GM21367 (cell line): ENCODE results near the gene CNDP1.
A peak's percentile ranks its signal among the peaks of the same experiment; 100 is the strongest.
"Not testable (repeated sequence)": the region's sequence is repeated elsewhere in the genome, so short reads cannot be mapped to it uniquely, and the experiment has no call there.

ENCODE experiments used
- ATAC-seq: cut with Tn5 transposase; IDR thresholded peaks from one replicate; pipeline ENCODE4 v1.9.1; 2021; ENCODE audit not compliant: unreplicated experiment

Gene CNDP1

GRCh38 chr18:74520096-74520833 lies 14.0 kb upstream of the CNDP1 start:
- ATAC-seq = no peak

DNA sequence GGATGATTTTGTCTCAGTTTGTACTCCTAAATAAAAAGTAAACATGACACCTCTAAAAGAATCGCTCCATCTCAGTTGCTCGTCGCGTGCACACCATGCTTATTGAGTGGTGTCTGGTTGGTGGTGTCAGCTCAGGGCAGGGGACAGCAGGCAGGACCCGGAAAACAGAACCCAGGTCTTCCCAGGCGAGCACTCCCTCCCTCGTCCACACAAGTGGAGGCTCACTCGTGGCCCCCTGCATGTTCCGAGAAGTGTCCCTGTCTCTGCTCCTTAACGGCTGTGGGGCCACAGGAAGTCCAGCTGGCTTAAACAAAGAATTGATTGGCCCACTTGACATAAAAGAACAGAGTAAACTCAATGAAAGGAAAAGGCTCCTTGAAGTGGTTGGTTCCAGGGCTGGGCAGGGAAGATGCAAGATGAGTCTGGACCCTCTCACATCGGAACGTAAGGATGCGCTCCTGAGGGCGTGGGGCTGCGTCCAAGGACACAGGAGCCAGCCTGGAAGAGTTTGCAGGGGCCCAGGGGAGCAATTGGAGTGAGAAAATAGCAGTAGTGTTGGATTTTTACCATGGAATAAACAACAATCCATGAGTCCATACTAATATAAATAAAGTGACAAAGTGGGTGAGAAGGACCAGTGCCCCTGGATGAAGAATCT lies 13.1 kb upstream of the CNDP1 start:
- no peak for ATAC-seq

DNA sequence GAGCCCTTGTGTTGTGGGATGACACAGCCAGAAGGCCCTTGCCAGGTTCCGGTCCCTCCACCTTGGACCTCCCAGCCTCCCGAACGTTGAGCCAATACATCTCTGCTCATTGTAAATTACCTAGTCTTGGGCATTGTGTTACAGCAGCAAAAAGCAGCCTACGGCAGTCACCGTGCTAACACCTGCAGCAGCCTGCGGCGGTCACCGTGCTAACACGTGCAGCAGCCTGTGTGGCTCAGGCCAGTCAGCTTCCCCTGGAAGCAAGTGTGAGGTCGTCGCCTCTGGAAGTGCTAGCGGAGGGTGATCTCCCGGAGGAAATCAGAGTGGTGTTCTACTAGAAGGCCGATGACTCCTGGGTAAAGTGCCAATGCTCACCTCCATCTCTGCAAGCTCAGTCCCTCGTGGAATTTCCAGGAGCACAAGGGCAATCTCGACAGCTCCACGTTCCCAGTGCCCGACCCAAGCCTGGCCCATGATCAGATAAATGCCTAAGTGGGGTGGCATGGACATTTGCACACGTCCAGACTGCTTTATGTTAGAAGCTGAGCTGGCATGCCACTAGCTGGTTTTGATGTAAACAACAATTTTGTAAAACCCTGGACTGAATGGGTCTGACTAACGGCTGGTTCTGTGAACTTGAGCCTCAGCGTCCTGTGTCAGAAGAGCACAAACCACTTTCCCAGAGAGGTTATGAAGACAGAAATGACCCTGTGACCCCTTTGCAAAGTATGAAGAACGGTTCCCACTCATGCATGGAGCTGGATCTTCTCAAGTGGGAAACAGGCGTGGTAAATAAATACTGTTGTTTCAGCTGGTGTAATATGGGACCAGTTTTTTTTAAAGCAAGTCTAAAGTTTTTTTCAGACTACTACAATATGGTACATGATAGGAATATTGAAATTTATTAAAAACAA lies 11.4 kb upstream of the CNDP1 start:
- no peak for ATAC-seq

DNA sequence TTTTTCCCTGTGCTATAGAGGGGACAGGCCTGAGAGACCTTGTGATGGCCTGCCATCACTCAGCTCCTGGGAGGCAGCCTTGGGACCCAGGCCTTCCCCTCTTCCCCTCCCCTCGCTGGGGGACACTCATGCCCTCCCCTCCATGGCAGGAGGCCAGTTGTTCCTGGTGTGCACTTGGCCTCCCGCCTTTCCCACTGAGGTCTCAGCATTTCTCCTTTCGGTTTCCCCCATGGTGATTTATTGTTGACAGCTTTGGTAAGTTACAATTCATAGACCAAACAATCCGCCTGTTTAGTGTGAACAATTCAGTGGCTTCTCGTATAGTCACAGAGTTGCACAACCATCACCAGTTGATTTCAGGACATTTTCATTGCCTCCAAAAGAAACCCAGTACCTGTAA lies 10.2 kb upstream of the CNDP1 start:
- no peak for ATAC-seq

- not testable (repeated sequence) for ATAC-seq
Measured at GRCh38 chr18:74524915-74525314, 9.4 kb upstream of the CNDP1 start.

DNA sequence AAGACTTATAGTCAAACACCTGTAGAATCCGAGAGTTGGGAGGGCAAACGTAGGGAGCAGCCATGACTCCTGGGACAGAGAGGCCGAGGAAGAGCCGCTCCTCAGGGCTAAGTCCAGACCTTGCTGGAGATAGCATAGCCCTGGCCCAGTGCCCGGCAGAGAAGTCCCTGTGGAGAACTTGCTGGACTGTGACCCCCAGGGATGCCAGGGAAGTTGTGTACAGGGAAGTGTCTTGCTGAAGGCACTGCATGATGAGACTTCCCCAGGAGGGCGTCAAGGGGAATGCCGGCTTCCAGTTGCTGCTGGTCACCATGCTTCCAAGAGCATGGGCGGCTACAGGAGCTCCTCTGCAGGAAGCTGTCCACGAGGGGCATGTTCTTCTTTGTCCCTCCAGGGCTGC lies 8.6 kb upstream of the CNDP1 start:
- no peak for ATAC-seq

DNA sequence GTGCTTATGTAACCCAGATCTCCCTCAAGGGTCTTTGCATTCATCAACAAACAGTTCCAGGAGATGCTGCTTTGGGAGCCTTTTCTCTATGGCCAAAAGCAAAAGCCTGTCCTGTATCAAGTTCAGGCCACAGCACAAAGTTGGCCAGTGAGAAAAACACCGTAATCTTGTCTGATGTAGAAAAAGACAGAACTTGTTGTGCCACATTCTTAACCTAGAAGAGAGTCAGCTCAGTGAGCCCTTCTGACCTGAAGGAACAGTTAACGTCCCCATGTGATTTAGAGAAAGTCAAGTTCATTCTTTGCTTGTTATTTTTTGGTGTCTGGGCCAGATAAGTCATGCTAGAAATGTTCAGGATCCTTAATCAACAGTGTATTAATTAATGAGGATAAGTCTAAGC lies 7.8 kb upstream of the CNDP1 start:
- ATAC-seq = no peak

DNA sequence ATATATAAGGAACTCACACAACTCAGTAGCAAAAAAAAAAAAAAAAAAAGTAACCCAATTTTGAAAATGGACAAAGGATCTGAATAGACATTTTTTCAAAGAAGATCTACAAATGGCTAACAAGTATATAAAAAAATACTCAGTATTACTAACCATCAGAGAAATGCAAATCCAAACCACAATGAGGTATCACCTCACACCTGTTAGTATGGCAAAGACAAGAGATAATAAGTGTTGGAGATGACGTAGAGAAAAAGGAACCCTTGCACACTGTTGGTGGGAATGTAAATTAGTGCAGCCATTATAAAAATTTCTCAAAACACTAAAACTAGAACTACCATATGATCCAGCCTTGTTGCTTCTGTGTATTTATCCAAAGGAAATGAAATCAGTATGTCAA lies 5.8 kb upstream of the CNDP1 start:
- no peak for ATAC-seq

DNA sequence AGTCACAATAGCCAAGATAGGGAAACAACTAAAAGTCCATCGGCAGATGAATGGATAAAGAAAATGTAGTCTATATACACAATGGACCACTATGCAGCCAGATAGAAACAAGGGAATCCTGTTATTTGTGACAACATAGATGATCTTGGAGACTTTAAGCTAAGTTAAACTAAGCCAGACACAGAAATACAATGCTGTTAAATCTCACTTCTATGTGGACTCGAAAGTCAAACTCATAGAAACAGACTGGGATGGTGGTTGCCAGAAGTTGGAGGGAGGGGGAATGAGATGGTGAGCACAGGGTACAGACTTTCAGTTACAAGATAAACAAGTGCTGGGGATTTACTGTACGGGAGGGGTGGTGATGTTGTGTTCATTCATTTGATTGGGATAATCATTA lies 5.4 kb upstream of the CNDP1 start:
- ATAC-seq = no peak

DNA sequence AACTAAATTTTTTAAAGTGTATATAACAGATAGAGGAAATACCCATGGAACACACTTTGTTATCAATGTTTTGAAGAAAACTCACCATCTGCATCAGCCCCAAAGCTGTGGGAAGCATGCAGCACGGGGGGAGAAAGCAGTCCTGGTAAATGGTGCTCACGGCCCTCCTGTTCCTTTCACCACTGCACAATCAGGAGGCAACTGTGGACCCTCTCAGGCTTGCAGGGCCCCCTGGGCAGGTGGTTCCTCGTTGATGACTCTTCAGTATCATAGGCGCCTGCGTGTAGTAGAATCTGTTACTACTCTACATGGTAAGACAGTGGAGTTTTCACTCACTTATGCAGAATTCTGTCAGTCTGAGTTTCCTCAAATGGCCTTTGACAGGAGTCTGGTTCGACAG lies 4.9 kb upstream of the CNDP1 start:
- ATAC-seq = no peak

GRCh38 chr18:74529811-74530583 lies 4.3 kb upstream of the CNDP1 start:
- no peak for ATAC-seq

- ATAC-seq = no peak
Measured at GRCh38 chr18:74530584-74530862, 3.8 kb upstream of the CNDP1 start.

- no peak for ATAC-seq
Measured at GRCh38 chr18:74531043-74531442, 3.3 kb upstream of the CNDP1 start.

DNA sequence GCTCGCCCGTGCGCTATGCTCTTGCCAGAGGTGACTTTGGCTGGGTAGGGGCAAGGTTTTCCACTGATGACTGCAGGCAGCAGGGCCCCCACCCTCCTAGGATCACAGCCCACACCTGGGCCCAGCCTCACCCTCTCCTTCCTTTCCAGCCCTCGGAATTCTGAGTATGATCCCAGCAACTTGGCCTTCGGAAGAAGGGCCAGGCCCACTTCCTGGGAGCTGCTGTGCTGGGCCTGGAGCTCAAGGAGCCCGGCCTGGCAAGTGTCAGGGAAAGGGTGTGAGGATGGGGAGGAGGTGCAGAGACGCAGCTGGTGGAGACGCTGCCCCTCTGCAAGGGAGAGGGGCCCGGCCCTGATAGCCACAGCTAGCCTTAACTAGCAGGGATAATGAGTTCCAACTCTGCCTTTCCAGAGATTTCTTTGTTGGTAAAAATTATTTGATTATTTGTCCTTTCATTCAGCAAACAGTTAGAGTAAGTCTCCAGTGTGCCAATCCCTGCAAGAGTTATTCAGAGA lies 1.7 kb upstream of the CNDP1 start:
- ATAC-seq = no peak

DNA sequence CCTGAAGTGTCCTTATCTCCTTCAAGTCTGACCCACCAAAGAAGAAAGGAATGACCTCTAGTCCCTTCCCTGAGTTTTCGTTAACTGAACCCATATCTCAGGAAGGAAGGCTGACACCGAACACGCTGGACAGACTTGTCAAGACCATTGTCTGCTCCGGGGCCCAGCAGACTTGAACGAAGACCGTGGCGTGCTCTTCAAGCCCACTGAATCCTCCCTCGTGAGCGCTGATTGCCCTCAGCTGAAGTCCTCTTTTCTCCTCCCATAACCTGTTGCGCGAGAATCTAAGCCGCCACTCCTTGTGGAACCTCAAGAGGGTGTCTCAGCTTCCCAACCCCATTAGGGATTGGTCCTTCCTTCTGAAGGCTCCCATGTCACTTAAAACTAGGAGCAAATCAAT lies 634 bp upstream of the CNDP1 start:
- ATAC-seq = no peak

DNA sequence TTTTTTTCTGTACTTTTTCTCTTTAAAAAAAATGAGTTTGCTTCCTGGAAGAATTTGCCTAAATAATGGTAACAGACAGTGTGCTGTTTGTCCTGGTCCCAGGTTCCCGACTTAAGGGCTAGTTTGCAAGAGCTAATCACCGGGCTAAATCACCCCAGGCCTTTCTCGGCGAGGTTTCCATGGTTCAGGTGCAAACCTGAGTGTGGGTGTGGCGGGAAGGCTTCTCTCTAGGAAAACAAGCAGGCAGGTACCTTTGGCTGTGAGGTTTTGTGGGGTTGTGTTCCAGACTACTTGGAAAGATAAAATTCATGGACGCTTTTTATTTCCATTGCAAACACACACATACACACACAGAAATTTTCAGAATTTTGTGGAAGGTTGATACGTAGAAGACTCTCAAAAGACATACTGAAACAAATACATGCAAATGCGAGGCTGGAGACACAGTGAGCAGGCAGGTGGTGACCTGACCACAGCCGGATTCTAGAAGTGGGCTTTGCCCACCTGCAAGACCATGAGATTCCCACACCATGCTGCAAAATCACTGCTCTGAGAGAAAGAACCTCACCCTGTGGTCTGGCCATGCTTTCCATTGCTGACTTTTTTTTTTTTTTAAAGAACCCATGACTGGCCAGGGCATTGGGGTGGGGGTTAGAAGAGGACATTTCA lies 815 bp downstream of the CNDP1 start:
- peak; percentile 67 for ATAC-seq

GRCh38 chr18:74539289-74539688 lies 5.0 kb downstream of the CNDP1 start:
- no peak for ATAC-seq

DNA sequence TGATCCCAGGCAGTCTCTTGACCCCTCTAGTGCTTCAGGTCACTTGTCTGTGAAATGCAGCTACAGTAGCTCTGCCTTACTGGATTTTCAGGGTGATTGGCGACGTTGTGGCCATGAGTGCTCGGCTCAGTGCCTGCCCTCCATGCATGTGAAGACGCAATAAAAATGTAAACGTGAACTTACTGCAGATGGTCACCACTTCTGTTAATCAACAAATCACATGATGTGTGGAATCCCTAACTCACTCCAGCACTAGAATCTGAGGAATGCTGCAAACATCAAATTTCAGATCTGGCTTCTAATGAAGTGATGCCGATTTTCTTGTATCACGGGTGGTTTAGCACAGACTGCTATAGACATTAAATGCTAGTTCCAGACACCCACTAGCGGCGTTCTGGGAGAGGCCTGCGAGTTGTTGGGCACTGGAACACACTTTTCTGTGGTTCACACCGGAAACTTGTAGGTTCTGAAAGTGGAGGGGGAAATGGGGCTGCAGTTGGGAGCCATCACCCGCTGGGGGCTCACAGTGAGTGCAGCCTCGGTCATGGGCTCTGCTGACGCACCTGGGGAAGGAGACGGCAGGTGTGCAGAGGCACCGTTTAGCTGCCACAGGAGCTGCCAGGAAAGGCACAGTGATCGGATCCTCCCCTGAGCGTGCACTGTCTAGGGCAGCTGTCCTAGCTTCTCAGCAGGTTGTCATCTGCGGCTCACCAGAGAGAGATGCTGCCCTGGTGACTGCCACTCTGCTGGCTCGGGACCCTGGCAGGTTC lies 6.5 kb downstream of the CNDP1 start:
- ATAC-seq = no peak

DNA sequence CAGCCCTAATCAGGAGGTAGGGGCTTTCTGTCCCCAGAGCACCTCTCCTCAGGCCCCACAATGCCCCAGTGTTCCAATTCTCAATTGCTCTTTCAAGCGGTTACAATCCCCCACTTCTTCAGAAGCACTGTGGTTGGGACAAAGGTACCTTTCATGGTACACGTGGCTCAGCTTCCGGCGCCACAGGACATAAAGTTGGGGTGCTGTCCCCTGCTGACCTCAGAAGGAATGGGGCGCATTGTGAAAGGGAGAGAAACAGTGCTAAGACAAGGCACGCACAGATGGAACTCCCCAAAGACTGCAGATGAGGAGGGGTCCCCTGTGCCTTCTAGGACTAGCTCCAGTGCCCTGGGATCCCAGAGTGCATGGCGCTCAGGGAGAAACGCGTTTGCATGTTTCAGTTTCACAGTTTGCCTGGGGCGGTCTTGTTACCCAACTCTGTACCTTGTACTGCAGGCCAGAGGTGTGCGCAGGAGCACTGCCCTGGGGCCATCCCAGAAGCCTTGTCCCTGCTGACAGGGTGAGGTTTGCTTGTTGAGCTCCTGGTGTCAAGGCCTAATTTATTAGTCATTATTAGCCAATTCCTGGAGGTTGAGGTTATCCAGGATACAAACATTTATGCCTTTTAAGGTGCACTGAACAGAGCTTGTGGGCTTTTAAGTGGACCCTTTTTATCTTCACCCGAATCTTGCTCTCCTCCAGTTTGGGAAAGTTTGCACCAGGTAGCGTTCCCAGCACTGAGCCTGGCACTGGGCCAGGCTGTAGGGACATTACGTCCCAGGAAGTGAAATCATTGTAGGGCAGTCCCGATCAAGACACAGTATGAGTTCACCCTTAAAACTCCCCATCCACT lies 7.6 kb downstream of the CNDP1 start:
- no peak for ATAC-seq
